GM23338 (cell line): ENCODE measurements around the gene BAG5. TPM values are rescaled to one million over a fixed set of nuclear protein-coding genes. Genes with fewer than 3 reads are reported as not detected.

Experiments used
- ATAC-seq: fragments of 200-7000 bp; cut with Tn5 transposase; 3 replicates; pipeline ENCODE4 v1.9.1; 2020
- DNase-seq: peaks from one replicate; pipeline ENCODE4 v3.0.0-alpha.2; 2015; ENCODE audit warnings: low spot score
- H2AFZ ChIP-seq: fragments of 200-600 bp; sonication (generic); 2 replicates; pipeline ENCODE4 v1.8.0; 2016; ENCODE audit warnings: antibody characterized with exemption, mild to moderate bottlenecking, moderate library complexity
- H3F3A ChIP-seq: fragments of 200-600 bp; sonication (generic); replicated peaks from 2 replicates; pipeline ENCODE4 v1.8.0; 2017; ENCODE audit warnings: antibody characterized with exemption, mixed run types, low read depth
- H3K27ac ChIP-seq: fragments of 200-600 bp; sonication (generic); 2 replicates; pipeline ENCODE4 v1.6.1; 2016; ENCODE audit warnings: low read depth
- H3K27me3 ChIP-seq: fragments of 200-600 bp; sonication (generic); 2 replicates; pipeline ENCODE4 v1.8.0; 2016; ENCODE audit warnings: mild to moderate bottlenecking, mixed run types, moderate library complexity; ENCODE audit not compliant: insufficient read depth
- H3K36me3 ChIP-seq: fragments of 200-600 bp; sonication (generic); 2 replicates; pipeline ENCODE4 v1.8.0; 2016; ENCODE audit warnings: mild to moderate bottlenecking; ENCODE audit not compliant: insufficient read depth
- H3K4me1 ChIP-seq: fragments of 200-600 bp; sonication (generic); 2 replicates; pipeline ENCODE4 v1.8.0; 2016; ENCODE audit warnings: mild to moderate bottlenecking, moderate library complexity; ENCODE audit not compliant: insufficient read depth
- H3K4me2 ChIP-seq: fragments of 200-600 bp; sonication (generic); 2 replicates; pipeline ENCODE4 v1.7.1; 2017; ENCODE audit warnings: mixed run types
- H3K4me3 ChIP-seq: fragments of 200-600 bp; sonication (generic); 2 replicates; pipeline ENCODE4 v1.6.1; 2016; ENCODE audit warnings: mixed run types
- H3K79me2 ChIP-seq: fragments of 200-600 bp; sonication (generic); replicated peaks from 2 replicates; pipeline ENCODE4 v1.8.0; 2017; ENCODE audit warnings: mild to moderate bottlenecking; ENCODE audit not compliant: insufficient read depth
- H3K9me2 ChIP-seq: fragments of 200-600 bp; sonication (generic); 2 replicates; pipeline ENCODE4 v1.8.0; 2017; ENCODE audit not compliant: insufficient read depth
- H4K20me1 ChIP-seq: fragments of 200-600 bp; sonication (generic); replicated peaks from 2 replicates; pipeline ENCODE4 v1.8.0; 2017; ENCODE audit warnings: mild to moderate bottlenecking; ENCODE audit not compliant: insufficient read depth
- H3K27ac Mint-ChIP-seq: 2 replicates; pipeline ENCODE4 v1.8.0; 2020; ENCODE audit warnings: inconsistent platforms, mild to moderate bottlenecking, moderate library complexity, mixed read lengths
- H3K27me3 Mint-ChIP-seq: 3 replicates; pipeline ENCODE4 v1.8.0; 2022; ENCODE audit warnings: low read depth, mild to moderate bottlenecking, moderate library complexity, mixed read lengths, inconsistent platforms; ENCODE audit not compliant: insufficient read depth, poor library complexity
- H3K36me3 Mint-ChIP-seq: 3 replicates; pipeline ENCODE4 v1.8.0; 2021; ENCODE audit warnings: low read depth, mild to moderate bottlenecking, inconsistent platforms, moderate library complexity, mixed read lengths
- H3K4me1 Mint-ChIP-seq: 3 replicates; pipeline ENCODE4 v1.8.0; 2020; ENCODE audit warnings: mild to moderate bottlenecking, inconsistent platforms, mixed read lengths
- H3K4me3 Mint-ChIP-seq: 3 replicates; pipeline ENCODE4 v1.8.0; 2021; ENCODE audit warnings: moderate library complexity, mild to moderate bottlenecking, inconsistent platforms, mixed read lengths
- H3K9me3 Mint-ChIP-seq: 3 replicates; pipeline ENCODE4 v1.8.0; 2020; ENCODE audit warnings: moderate library complexity, mild to moderate bottlenecking, inconsistent platforms, mixed read lengths
- CREB1 ChIP-seq: fragments of 250-450 bp; sonication (Bioruptor Pico); IDR thresholded peaks from 2 replicates; pipeline ENCODE4 v1.5.0; 2020; ENCODE audit warnings: low read depth, mild to moderate bottlenecking, moderate library complexity
- EZH2 ChIP-seq: fragments of 200-600 bp; sonication (generic); IDR thresholded peaks from one replicate; pipeline ENCODE4 v1.8.0; 2017; ENCODE audit warnings: antibody characterized with exemption, mild to moderate bottlenecking, low read depth; ENCODE audit not compliant: unreplicated experiment
- EZH2phosphoT487 ChIP-seq: fragments of 200-600 bp; sonication (generic); IDR thresholded peaks from one replicate; pipeline ENCODE4 v1.8.1; 2018; ENCODE audit warnings: antibody characterized with exemption; ENCODE audit not compliant: unreplicated experiment
- NANOG ChIP-seq: IDR thresholded peaks from 2 replicates; pipeline ENCODE4 v1.6.1; 2016; ENCODE audit warnings: antibody characterized with exemption, borderline replicate concordance
- POLR2AphosphoS5 ChIP-seq: IDR thresholded peaks from 2 replicates; pipeline ENCODE4 v1.6.1; 2016; ENCODE audit warnings: antibody characterized with exemption, low read depth
- STAT1 ChIP-seq: IDR thresholded peaks from one replicate; pipeline ENCODE4 v1.6.1; 2016; ENCODE audit warnings: antibody characterized with exemption; ENCODE audit not compliant: unreplicated experiment
- ZNF331 ChIP-seq: fragments of 250-450 bp; sonication (Bioruptor Pico); IDR thresholded peaks from 2 replicates; pipeline ENCODE4 v1.5.0; 2020; ENCODE audit warnings: low read depth, mild to moderate bottlenecking, moderate library complexity
- polyA plus RNA-seq: library from polyadenylated mRNA; unstranded; fragments of >200 nt; fragmentation: Nextera tagmentation; extraction: Ambion mirVana; gene quantifications from 2 replicates; pipeline ENCODE4 v1.2.1, GENCODE V29; 2016
- total RNA-seq: library from RNA; depleted of rRNA; stranded (reverse); fragments of >200 nt; shearing (Covaris generic); gene quantifications from 2 replicates; pipeline ENCODE4 v1.2.3, GENCODE V29; 2014
- TF ChIP-seq, protein P1 (sequence below): IDR thresholded peaks from 2 replicates; pipeline ENCODE4 v1.6.1; 2016; ENCODE audit warnings: antibody characterized with exemption
- TF ChIP-seq, protein P2 (sequence below), 2 experiments: fragments of 200-600 bp in 1 of 2; sonication (generic) in 1 of 2; conservative IDR thresholded peaks; 2 replicates each; pipeline versions ENCODE4 v1.5.1 to v1.6.1; 2016 to 2017; ENCODE audit warnings: antibody characterized with exemption in 2 of 2, low read depth in 2 of 2, mild to moderate bottlenecking in 2 of 2, moderate library complexity in 1 of 2
- TF ChIP-seq, protein P3 (sequence below): IDR thresholded peaks from one replicate; pipeline ENCODE4 v1.6.1; 2018; ENCODE audit warnings: antibody characterized with exemption; ENCODE audit not compliant: unreplicated experiment
- TF ChIP-seq, protein P4 (sequence below): fragments of 250-450 bp; sonication (Bioruptor Pico); IDR thresholded peaks from 2 replicates; pipeline ENCODE4 v1.5.0; 2020; ENCODE audit warnings: mild to moderate bottlenecking, moderate library complexity

BAG5 gene
- total and polyA plus RNA-seq, 2 experiments from 2014 or later = 21.1 to 29.2 TPM

DNA sequence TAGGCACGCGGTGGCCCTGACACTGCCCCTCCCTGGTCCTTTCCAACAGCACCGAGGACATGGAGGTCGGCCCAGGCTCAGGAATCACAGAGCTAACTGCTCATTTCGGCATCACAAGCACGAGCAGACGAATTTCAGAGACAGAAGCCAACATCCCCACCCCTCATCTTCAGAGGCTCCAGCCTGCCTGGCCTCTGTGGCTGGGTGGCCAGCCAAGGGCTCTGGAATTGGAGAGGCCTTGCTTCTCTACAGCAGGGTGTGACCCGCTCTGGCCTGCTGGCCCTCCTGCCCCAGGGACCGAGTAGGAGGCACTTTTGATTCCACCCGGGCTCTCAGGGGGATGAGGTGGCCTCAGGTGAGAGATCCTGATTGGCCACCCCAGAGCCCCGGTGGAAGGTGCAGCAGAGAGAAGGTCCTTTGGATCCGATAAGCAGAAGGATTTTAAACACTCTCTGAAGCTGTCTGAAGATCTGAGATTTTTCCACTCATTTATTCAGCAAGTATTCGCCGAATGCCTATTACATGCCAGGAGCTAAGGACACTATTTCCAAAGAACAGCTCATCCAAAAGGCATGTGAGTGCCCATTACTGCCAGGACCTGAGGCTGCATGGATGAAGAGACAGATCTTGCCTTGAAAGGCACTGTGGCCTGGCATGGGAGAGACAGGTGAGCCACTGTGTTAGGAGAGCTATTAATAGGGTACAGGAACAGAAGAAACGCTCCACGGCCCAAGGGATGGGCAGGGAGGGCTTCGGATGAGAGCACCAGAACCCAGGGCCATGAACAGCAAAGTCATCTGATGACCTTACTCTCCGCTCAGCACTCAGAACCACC, 10.2 kb downstream of the BAG5 start (continued):
- no peak for TF ChIP-seq STAT1
- TF ChIP-seq CREB1 (CRISPR knock-in tag) = no peak
- no peak for TF ChIP-seq EZH2phosphoT487
- TF ChIP-seq, protein P1, sequence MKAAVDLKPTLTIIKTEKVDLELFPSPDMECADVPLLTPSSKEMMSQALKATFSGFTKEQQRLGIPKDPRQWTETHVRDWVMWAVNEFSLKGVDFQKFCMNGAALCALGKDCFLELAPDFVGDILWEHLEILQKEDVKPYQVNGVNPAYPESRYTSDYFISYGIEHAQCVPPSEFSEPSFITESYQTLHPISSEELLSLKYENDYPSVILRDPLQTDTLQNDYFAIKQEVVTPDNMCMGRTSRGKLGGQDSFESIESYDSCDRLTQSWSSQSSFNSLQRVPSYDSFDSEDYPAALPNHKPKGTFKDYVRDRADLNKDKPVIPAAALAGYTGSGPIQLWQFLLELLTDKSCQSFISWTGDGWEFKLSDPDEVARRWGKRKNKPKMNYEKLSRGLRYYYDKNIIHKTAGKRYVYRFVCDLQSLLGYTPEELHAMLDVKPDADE = no peak

DNA sequence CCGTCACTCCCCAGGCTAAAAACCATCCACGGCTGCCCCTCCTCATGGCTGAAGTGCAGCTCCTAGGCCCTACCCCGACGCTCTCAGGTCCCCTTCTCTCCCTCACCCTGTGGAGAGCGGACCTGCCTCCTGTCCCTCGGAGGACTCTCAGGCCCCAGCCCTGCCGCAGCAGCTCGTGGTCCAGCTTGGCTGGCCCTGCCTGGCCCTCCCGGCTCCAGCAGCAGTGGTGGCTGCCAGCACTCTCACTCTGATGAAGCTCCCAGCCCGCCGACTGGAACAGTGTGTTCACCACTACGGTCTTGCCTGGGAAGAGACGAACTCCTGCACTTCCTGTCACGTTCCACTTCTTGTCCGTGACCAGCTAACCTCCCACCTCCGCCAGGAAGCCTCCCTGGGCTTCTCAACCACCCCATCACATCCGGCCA, 11.1 kb downstream of the BAG5 start:
- Mint-ChIP-seq H3K4me1 (peaks cover 5% of the 10 kb centered on the region; the same call in 1 of the 3 replicates), H3K36me3 (no peaks in the 10 kb centered on the region; the same call in 2 of the 3 replicates), H3K4me3 (no peak overlapping the region), H3K27me3 (peaks cover 6% of the 10 kb centered on the region), H3K9me3 (no peaks in the 10 kb centered on the region), H3K27ac (peak overlapping the region; percentile 80; the same call in 1 of the 2 replicates)
- Histone ChIP-seq H3F3A (no peaks in the 10 kb centered on the region), H3K27me3 (no peaks in the 10 kb centered on the region), H3K36me3 (no peaks in the 10 kb centered on the region), H3K4me2 (no peak overlapping the region), H3K4me1 (no peaks in the 10 kb centered on the region), H3K79me2 (no peaks in the 10 kb centered on the region), H3K9me2 (no peaks in the 10 kb centered on the region), H2AFZ (no peak overlapping the region), H3K4me3 (no peak overlapping the region), H4K20me1 (no peaks in the 10 kb centered on the region), H3K27ac (no peak overlapping the region)
- ATAC-seq (no peak), DNase-seq (no peak)
- no peak for TF ChIP-seq EZH2
- no peak for TF ChIP-seq POLR2AphosphoS5
- TF ChIP-seq ZNF331 (CRISPR knock-in tag) = no peak
- TF ChIP-seq, protein P2, sequence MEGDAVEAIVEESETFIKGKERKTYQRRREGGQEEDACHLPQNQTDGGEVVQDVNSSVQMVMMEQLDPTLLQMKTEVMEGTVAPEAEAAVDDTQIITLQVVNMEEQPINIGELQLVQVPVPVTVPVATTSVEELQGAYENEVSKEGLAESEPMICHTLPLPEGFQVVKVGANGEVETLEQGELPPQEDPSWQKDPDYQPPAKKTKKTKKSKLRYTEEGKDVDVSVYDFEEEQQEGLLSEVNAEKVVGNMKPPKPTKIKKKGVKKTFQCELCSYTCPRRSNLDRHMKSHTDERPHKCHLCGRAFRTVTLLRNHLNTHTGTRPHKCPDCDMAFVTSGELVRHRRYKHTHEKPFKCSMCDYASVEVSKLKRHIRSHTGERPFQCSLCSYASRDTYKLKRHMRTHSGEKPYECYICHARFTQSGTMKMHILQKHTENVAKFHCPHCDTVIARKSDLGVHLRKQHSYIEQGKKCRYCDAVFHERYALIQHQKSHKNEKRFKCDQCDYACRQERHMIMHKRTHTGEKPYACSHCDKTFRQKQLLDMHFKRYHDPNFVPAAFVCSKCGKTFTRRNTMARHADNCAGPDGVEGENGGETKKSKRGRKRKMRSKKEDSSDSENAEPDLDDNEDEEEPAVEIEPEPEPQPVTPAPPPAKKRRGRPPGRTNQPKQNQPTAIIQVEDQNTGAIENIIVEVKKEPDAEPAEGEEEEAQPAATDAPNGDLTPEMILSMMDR (conservative IDR thresholded peaks at IDR 0.05; ENCODE audit: low read depth in 2 of 2) = no peak
- no peak for TF ChIP-seq STAT1
- TF ChIP-seq CREB1 (CRISPR knock-in tag) = no peak
- TF ChIP-seq, protein P3, sequence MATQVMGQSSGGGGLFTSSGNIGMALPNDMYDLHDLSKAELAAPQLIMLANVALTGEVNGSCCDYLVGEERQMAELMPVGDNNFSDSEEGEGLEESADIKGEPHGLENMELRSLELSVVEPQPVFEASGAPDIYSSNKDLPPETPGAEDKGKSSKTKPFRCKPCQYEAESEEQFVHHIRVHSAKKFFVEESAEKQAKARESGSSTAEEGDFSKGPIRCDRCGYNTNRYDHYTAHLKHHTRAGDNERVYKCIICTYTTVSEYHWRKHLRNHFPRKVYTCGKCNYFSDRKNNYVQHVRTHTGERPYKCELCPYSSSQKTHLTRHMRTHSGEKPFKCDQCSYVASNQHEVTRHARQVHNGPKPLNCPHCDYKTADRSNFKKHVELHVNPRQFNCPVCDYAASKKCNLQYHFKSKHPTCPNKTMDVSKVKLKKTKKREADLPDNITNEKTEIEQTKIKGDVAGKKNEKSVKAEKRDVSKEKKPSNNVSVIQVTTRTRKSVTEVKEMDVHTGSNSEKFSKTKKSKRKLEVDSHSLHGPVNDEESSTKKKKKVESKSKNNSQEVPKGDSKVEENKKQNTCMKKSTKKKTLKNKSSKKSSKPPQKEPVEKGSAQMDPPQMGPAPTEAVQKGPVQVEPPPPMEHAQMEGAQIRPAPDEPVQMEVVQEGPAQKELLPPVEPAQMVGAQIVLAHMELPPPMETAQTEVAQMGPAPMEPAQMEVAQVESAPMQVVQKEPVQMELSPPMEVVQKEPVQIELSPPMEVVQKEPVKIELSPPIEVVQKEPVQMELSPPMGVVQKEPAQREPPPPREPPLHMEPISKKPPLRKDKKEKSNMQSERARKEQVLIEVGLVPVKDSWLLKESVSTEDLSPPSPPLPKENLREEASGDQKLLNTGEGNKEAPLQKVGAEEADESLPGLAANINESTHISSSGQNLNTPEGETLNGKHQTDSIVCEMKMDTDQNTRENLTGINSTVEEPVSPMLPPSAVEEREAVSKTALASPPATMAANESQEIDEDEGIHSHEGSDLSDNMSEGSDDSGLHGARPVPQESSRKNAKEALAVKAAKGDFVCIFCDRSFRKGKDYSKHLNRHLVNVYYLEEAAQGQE = no peak
- TF ChIP-seq, protein P4, sequence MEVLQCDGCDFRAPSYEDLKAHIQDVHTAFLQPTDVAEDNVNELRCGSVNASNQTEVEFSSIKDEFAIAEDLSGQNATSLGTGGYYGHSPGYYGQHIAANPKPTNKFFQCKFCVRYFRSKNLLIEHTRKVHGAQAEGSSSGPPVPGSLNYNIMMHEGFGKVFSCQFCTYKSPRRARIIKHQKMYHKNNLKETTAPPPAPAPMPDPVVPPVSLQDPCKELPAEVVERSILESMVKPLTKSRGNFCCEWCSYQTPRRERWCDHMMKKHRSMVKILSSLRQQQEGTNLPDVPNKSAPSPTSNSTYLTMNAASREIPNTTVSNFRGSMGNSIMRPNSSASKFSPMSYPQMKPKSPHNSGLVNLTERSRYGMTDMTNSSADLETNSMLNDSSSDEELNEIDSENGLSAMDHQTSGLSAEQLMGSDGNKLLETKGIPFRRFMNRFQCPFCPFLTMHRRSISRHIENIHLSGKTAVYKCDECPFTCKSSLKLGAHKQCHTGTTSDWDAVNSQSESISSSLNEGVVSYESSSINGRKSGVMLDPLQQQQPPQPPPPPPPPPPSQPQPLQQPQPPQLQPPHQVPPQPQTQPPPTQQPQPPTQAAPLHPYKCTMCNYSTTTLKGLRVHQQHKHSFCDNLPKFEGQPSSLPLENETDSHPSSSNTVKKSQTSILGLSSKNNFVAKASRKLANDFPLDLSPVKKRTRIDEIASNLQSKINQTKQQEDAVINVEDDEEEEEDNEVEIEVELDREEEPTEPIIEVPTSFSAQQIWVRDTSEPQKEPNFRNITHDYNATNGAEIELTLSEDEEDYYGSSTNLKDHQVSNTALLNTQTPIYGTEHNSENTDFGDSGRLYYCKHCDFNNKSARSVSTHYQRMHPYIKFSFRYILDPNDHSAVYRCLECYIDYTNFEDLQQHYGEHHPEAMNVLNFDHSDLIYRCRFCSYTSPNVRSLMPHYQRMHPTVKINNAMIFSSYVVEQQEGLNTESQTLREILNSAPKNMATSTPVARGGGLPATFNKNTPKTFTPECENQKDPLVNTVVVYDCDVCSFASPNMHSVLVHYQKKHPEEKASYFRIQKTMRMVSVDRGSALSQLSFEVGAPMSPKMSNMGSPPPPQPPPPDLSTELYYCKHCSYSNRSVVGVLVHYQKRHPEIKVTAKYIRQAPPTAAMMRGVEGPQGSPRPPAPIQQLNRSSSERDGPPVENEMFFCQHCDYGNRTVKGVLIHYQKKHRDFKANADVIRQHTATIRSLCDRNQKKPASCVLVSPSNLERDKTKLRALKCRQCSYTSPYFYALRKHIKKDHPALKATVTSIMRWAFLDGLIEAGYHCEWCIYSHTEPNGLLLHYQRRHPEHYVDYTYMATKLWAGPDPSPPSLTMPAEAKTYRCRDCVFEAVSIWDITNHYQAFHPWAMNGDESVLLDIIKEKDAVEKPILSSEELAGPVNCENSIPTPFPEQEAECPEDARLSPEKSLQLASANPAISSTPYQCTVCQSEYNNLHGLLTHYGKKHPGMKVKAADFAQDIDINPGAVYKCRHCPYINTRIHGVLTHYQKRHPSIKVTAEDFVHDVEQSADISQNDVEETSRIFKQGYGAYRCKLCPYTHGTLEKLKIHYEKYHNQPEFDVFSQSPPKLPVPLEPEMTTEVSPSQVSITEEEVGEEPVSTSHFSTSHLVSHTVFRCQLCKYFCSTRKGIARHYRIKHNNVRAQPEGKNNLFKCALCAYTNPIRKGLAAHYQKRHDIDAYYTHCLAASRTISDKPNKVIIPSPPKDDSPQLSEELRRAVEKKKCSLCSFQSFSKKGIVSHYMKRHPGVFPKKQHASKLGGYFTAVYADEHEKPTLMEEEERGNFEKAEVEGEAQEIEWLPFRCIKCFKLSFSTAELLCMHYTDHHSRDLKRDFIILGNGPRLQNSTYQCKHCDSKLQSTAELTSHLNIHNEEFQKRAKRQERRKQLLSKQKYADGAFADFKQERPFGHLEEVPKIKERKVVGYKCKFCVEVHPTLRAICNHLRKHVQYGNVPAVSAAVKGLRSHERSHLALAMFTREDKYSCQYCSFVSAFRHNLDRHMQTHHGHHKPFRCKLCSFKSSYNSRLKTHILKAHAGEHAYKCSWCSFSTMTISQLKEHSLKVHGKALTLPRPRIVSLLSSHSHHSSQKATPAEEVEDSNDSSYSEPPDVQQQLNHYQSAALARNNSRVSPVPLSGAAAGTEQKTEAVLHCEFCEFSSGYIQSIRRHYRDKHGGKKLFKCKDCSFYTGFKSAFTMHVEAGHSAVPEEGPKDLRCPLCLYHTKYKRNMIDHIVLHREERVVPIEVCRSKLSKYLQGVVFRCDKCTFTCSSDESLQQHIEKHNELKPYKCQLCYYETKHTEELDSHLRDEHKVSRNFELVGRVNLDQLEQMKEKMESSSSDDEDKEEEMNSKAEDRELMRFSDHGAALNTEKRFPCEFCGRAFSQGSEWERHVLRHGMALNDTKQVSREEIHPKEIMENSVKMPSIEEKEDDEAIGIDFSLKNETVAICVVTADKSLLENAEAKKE (CRISPR knock-in tag) = no peak
- TF ChIP-seq NANOG = no peak
- TF ChIP-seq EZH2phosphoT487 = no peak
